BE2C (cell line): ENCODE data around the gene NQO2.

Experiments used
- DNase-seq: peaks from one replicate; pipeline ENCODE4 v3.0.0-alpha.2; 2020
- H3K27me3 ChIP-seq: fragments of 250-450 bp; sonication (Bioruptor Pico); 2 replicates; pipeline ENCODE4 v1.5.1; 2020; ENCODE audit warnings: mild to moderate bottlenecking
- H3K36me3 ChIP-seq: fragments of 250-450 bp; sonication (Bioruptor Pico); 2 replicates; pipeline ENCODE4 v1.5.1; 2020; ENCODE audit warnings: mild to moderate bottlenecking
- H3K4me1 ChIP-seq: fragments of 250-450 bp; sonication (Bioruptor Pico); 2 replicates; pipeline ENCODE4 v1.5.1; 2020
- H3K4me3 ChIP-seq: 2 replicates; pipeline ENCODE4 v1.5.1; 2011; ENCODE audit warnings: low read depth, low read length
- H3K9me3 ChIP-seq: fragments of 250-450 bp; sonication (Bioruptor Pico); 2 replicates; pipeline ENCODE4 v1.5.1; 2020
- TF ChIP-seq, protein P1 (sequence below): IDR thresholded peaks from 2 replicates; pipeline ENCODE4 v1.5.1; 2012; ENCODE audit warnings: mild to moderate bottlenecking, low read depth, low read length

Gene NQO2

DNA sequence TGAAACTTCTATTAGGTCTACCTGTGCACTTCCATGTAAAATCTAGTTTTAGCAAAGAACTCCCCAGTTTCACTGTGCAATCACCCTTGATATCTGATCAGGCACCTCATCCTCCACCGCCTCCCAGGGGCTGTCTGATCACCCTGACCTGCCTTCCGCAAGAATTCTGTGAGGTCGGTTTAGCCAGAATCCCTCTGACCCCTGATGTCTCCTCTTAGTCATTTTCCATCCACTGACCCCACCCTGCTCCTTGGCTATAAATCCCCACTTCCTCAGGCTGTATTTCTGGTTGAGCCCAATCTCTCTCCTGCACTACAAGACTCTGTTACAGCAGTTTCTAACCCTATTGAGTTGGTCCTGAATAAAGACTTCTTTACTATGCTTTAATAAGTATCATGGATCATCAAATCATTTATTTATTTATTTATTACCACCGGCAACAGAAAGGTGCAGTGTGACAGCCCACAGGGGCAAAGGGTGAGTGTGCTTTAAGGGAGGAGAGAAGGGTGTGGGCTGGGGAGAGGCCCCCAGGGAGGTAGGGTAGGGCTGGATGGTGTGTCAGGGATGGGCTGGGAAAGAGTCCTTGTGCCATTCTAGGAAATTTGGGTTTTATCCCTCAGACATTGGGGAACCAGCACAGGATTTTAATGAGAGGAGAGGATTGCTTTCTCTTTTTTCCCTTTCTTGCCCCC, 17.1 kb upstream of the NQO2 start:
- H3K4me3 ChIP-seq = no peak overlapping the region
- no peak for DNase-seq
- no peaks in the 10 kb centered on the region for H3K9me3 ChIP-seq
- no peaks in the 10 kb centered on the region for H3K27me3 ChIP-seq
- no peaks in the 10 kb centered on the region for H3K36me3 ChIP-seq
- H3K4me1 ChIP-seq = peaks cover 8% of the 10 kb centered on the region; the same call in 1 of the 2 replicates
- TF ChIP-seq, protein P1, sequence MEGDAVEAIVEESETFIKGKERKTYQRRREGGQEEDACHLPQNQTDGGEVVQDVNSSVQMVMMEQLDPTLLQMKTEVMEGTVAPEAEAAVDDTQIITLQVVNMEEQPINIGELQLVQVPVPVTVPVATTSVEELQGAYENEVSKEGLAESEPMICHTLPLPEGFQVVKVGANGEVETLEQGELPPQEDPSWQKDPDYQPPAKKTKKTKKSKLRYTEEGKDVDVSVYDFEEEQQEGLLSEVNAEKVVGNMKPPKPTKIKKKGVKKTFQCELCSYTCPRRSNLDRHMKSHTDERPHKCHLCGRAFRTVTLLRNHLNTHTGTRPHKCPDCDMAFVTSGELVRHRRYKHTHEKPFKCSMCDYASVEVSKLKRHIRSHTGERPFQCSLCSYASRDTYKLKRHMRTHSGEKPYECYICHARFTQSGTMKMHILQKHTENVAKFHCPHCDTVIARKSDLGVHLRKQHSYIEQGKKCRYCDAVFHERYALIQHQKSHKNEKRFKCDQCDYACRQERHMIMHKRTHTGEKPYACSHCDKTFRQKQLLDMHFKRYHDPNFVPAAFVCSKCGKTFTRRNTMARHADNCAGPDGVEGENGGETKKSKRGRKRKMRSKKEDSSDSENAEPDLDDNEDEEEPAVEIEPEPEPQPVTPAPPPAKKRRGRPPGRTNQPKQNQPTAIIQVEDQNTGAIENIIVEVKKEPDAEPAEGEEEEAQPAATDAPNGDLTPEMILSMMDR = no peak

DNA sequence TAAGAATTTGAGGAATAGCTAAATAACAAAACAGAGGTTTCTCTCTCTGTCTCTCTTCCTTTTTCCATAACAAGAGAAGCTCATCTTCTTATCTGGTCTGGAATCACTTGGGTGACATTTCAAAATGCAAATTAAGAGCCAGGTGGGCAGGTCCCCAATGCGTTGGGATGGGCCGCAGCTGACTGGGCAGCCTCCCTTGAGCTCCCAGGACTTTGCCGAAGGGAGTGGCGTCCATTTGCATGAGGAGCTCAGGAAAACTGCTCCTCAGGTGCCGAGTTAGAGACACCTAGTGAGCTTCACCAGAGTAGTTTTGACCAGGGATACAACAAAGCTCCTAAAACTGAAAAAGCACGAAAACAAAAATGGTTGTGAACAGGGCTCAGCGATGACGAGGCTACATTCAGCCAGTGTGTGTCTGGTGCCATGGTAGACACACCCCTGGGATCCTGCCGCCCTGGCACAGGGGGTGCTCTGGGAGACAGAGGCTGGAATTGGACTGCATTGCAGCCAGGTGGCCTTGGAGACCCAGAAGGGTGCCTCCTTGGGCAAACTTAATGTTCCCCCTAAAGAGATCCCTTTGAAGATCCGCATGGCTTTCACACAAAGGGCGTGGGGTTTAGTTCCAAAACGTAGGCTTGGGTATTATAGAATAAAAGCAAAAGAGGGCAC, 14.8 kb upstream of the NQO2 start:
- H3K9me3 ChIP-seq = no peaks in the 10 kb centered on the region
- H3K27me3 ChIP-seq = no peaks in the 10 kb centered on the region
- H3K4me1 ChIP-seq = peaks cover 8% of the 10 kb centered on the region
- no peak overlapping the region for H3K4me3 ChIP-seq
- TF ChIP-seq, protein P1 = no peak
- DNase-seq = no peak
- H3K36me3 ChIP-seq = no peaks in the 10 kb centered on the region

DNA sequence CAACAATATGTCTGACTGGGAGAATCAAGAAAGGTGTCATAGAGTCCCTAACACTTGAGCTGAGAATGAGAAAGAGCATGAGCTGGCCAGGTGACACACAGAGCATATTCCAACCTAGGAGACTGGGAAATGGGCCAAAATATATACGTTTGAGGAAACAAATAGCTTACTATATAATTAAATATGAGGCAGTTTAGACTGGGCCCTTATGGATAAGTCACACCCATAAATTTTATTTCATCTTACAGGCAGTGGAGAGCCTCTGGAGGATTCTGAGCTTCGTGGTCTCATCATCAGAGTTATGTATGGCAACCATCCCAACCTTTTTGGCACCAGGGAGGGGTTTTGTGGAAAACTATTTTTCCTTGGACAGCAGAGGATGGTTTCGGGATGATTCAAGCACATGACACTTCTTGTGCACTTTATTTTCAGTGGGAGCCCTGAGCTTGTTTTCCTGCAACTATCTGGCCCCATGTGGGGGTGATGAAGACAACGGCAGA, 12.9 kb upstream of the NQO2 start:
- Histone ChIP-seq H3K27me3 (no peaks in the 10 kb centered on the region), H3K4me1 (peaks cover 8% of the 10 kb centered on the region), H3K4me3 (no peak overlapping the region), H3K9me3 (no peaks in the 10 kb centered on the region), H3K36me3 (no peaks in the 10 kb centered on the region)
- DNase-seq = no peak
- TF ChIP-seq, protein P1 = no peak

DNA sequence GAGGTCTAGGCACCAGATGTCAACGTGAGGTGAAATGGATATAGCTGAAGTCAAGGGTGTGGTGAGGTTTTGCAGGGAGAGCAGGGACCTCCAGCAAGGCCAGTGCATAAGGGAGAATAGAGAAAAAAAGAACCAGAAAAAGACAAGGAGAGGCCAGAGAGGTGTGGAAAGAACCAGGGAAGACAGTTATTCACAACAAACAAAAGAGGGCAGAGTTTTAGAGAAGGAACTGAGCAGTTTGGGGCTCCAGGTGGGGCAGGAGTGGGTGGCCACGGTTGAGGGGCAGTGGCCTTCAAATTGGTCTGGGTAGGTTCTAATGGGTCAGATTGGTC, 11.6 kb upstream of the NQO2 start:
- Histone ChIP-seq H3K4me3 (peak overlapping the region; percentile 92), H3K27me3 (no peaks in the 10 kb centered on the region), H3K4me1 (peaks cover 8% of the 10 kb centered on the region), H3K36me3 (no peaks in the 10 kb centered on the region), H3K9me3 (no peaks in the 10 kb centered on the region)
- TF ChIP-seq, protein P1 = no peak
- no peak for DNase-seq

DNA sequence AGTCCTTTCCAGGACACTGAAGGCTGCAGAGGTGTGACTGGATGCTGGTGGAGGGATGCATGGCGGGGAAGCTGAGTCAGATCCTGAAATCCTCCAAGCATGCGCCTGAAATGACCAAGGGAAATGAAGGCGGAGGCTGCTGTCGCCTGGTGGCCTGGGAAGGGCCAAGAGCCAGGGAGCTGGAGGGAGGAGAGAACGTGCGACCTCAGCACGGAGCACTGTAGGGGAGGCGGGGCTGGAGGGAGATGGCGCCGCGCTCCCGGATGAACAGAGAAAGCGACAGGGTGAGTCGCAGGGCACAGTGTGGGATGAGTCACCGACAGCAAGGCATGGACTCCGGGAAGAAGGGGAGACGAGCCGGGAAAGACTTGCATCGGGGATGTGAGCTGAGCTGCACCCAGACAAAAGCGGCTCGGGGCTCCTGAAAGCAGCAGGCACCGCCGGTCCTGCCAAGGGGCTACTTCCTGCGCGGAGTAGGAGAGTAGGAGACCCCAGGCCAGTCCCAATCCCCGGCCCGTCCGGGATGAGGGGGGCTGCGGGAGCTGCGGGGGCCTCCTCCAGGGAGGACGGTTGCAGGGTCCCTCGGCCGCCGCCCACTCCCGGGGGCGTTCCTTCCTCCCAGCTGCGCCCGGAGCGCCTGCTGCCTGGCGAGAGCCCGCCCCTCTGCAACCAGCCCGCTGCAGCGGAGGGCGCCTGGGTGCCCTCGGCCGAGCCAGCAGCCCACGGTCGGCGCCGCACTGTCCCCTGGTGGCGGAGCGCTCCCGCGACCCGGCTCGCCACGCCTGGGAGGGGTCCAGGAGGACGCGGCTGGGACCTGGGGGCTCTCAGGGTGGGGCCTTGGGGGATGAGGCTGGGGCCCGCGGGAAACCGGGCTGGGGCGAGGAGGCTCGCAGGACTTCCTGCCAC, 11.0 kb upstream of the NQO2 start:
- Histone ChIP-seq H3K4me3 (peak overlapping the region; percentile 92), H3K9me3 (no peaks in the 10 kb centered on the region), H3K4me1 (peaks cover 8% of the 10 kb centered on the region), H3K27me3 (no peaks in the 10 kb centered on the region), H3K36me3 (no peaks in the 10 kb centered on the region)
- TF ChIP-seq, protein P1 = peak; percentile 73
- DNase-seq = peak; percentile 95
